Body of pancreas (tissue), 4 donors: ENCODE data around the gene ERLIN1.

ENCODE experiments used
- CTCF ChIP-seq, 7 experiments: fragments of 450-650 bp in 4 of 7; fragments of 200-600 bp in 3 of 7; sonication (generic) in 3 of 7; IDR thresholded peaks; one replicate each; pipeline ENCODE4 v1.5.1; 2016 to 2019; ENCODE audit warnings: antibody characterized with exemption in 7 of 7
- POLR2A ChIP-seq, 3 donors: fragments of 450-650 bp; IDR thresholded peaks; one replicate each; pipeline ENCODE4 v1.6.1; 2016; ENCODE audit warnings: antibody characterized with exemption in 3 of 3, mild to moderate bottlenecking in 2 of 3

- no peak for TF ChIP-seq CTCF (IDR thresholded peaks at IDR 0.05)
- TF ChIP-seq POLR2A (IDR thresholded peaks at IDR 0.05), result no peak
Observed at GRCh38 chr10:100129424-100129823, 56.4 kb downstream of the ERLIN1 start.
